Heart left ventricle (tissue), 16 donors: ENCODE results near the gene TAGLN2. TPM values are rescaled to one million over a fixed set of nuclear protein-coding genes. Genes with fewer than 3 reads are reported as not detected.

Experiments used
- ATAC-seq, 4 donors: fragments of 200-7000 bp; cut with Tn5 transposase; one replicate each; pipeline ENCODE4 v1.9.1; 2020 to 2022; ENCODE audit warnings: moderate library complexity in 4 of 4, mild to moderate bottlenecking in 3 of 4, moderate number of reproducible peaks in 1 of 4
- DNase-seq, 5 donors: peaks; one replicate each; pipeline ENCODE4 v3.0.0-alpha.2; 2020
- H3K27ac ChIP-seq, 12 donors: fragments of 200-600 bp; sonication (generic) in 4 of 12; one replicate each; pipeline versions ENCODE4 v1.5.0 to v1.8.0; 2016 to 2022; ENCODE audit warnings: mild to moderate bottlenecking in 2 of 12
- H3K27me3 ChIP-seq, 9 donors: fragments of 200-600 bp; sonication (generic) in 2 of 9; one replicate each; pipeline versions ENCODE4 v1.5.1 to v1.8.0; 2016 to 2022; ENCODE audit warnings: mild to moderate bottlenecking in 3 of 9
- H3K36me3 ChIP-seq, 9 donors: fragments of 200-600 bp; sonication (generic) in 2 of 9; one replicate each; pipeline versions ENCODE4 v1.5.0 to v1.8.0; 2018 to 2022; ENCODE audit warnings: mild to moderate bottlenecking in 2 of 9
- H3K4me1 ChIP-seq, 12 donors: fragments of 200-600 bp; sonication (generic) in 4 of 12; one replicate each; pipeline versions ENCODE4 v1.5.0 to v1.8.0; 2016 to 2022; ENCODE audit warnings: mild to moderate bottlenecking in 3 of 12
- H3K4me3 ChIP-seq, 12 donors: fragments of 200-600 bp; sonication (generic) in 4 of 12; one replicate each; pipeline versions ENCODE4 v1.5.0 to v1.8.0; 2017 to 2022; ENCODE audit warnings: mild to moderate bottlenecking in 9 of 12, moderate library complexity in 4 of 12
- H3K9me3 ChIP-seq, 12 donors: fragments of 200-600 bp; sonication (generic) in 4 of 12; one replicate each; pipeline versions ENCODE4 v1.5.0 to v1.8.0; 2016 to 2022; ENCODE audit warnings: mild to moderate bottlenecking in 1 of 12
- POLR2A ChIP-seq, 2 donors: fragments of 450-650 bp; IDR thresholded peaks; one replicate each; pipeline ENCODE4 v1.6.1; 2017; ENCODE audit warnings: antibody characterized with exemption in 2 of 2, mild to moderate bottlenecking in 2 of 2, moderate library complexity in 2 of 2
- WGBS, 4 donors: extraction: QIAGEN DNeasy Blood & Tissue Kit in 2 of 4; methylation state at CpG; one replicate each; pipeline versions ENCODE4 v1.1.5 to v1.1.7; 2013 to 2018; 5-methylcytosine and 5-hydroxymethylcytosine counted together
- intact Hi-C, 10 donors: fragments of 100-400 bp; cut with DNase I; formaldehyde crosslinking; loops; one replicate each; pipeline versions ENCODE4 v1.11.1 to v1.14.2; 2022
- polyA plus RNA-seq, 2 donors: library from polyadenylated mRNA; stranded (reverse); fragments of 200-250 nt; gene quantifications; one replicate each; pipeline ENCODE4 v1.2.3, GENCODE V29; 2013
- total RNA-seq, 9 donors: library from RNA; depleted of rRNA in 2 of 9; stranded (reverse); fragments of >200 nt in 2 of 9; fragmentation: NEBNext Ultra II Directional in 3 of 9; extraction: Animal tissue kit (Norgen Biotek cat#: 25700) in 3 of 9; gene quantifications; one replicate each; pipeline versions ENCODE4 v1.1.0 to v1.2.4, GENCODE V29; 2016 to 2023
- TF ChIP-seq, protein P1 (sequence below), 12 donors: fragments of 200-600 bp; sonication (generic) in 4 of 12; IDR thresholded peaks; one replicate each; pipeline versions ENCODE4 v1.5.0 to v1.8.0; 2018 to 2022; ENCODE audit warnings: antibody characterized with exemption in 12 of 12, mild to moderate bottlenecking in 5 of 12
- donor health status: ischemic (EF 13 %, LVEDD 7.1; RV severe dilation, severe dysfunction).
- donor health status: healthy with polysubstance abuse.
- donor health status: DM: no; HTN: yes; CAD: no.
- donor health status: DM: no; HTN: no; CAD: no.
- donor health status: ischemic (EF 25% LVEDD 6.9; RV normal size, moderate dysfunction).
- donor health status: ischemic (EF 25% LVEDD 5.7; RV mildly dilated, moderate dysfunction).
- donor health status: healthy.
- donor health status: DM: yes; HTN: yes; CAD: no.
- donor health status: ischemic (EF 35%, LVEDD 5.7; RV mildly dilated, moderate dysfunction).
- donor health status: nonischemic (EF 11% LVEDD 7.7; RV severe dilation, severe dysfunction).
- donor health status: DM: yes; HTN: yes; CAD: no.
- donor health status: PGD.
- donor health status: ischemic (EF 29% LVEDD 5.4; RV normal size, mild dysfunction).
- donor health status: nonischemic (EF 23%, LVEDD 6.1; RV moderate dilation, normal function).

TAGLN2 gene
- total and polyA plus RNA-seq, 11 donors: 84.3 to 246 (median 131) TPM

GRCh38 chr1:159953536-159954515 is 28.5 kb upstream of the TAGLN2 start, which contains the start of gene SLAMF9:
TSS of gene SLAMF9 (minus strand) at chr1:159954237. CDS start at chr1:159954137, 100 bp downstream.
- Histone ChIP-seq H3K36me3 (no peaks in the 10 kb centered on the region), H3K4me3 (no peak within 1 kb of the TSS), H3K27ac (no peak within 1 kb of the TSS), H3K9me3 (no peaks in the 10 kb centered on the region), H3K27me3 (peaks cover 0 to 6% (median 0%) of the 10 kb centered on the region in 9 donors), H3K4me1 (peaks cover 0 to 6% (median 0%) of the 10 kb centered on the region in 12 donors)
- WGBS, 4 donors: 67 to 75% (median 71%) methylated on average over 11 of the region's 11 CpGs
- TF ChIP-seq, protein P1, sequence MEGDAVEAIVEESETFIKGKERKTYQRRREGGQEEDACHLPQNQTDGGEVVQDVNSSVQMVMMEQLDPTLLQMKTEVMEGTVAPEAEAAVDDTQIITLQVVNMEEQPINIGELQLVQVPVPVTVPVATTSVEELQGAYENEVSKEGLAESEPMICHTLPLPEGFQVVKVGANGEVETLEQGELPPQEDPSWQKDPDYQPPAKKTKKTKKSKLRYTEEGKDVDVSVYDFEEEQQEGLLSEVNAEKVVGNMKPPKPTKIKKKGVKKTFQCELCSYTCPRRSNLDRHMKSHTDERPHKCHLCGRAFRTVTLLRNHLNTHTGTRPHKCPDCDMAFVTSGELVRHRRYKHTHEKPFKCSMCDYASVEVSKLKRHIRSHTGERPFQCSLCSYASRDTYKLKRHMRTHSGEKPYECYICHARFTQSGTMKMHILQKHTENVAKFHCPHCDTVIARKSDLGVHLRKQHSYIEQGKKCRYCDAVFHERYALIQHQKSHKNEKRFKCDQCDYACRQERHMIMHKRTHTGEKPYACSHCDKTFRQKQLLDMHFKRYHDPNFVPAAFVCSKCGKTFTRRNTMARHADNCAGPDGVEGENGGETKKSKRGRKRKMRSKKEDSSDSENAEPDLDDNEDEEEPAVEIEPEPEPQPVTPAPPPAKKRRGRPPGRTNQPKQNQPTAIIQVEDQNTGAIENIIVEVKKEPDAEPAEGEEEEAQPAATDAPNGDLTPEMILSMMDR (IDR thresholded peaks at IDR 0.05): no peak
- no peak for TF ChIP-seq POLR2A (IDR thresholded peaks at IDR 0.05)
- ATAC-seq (peak in 2 of 4 donors; percentile 20 to 33), DNase-seq (no peak)
- intact Hi-C loops: no loop called here

DNA sequence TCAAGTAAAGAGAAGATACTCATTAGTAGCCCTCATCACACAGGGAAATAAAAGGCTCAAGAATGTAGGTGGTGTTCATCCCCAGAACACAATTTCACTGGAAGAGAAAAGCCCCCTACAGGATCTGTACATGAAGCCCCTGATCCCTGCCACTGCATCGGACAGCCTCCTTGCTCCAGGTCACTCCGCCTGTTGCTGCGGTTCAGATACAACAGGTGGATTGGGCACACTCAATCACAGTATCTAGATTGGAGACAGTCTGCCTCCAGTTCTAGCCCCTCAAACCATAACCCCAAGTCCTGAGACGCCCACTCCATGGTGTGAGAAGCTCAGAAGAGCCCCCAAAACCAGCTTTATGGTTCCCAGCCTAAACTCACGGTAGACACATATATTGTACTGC is 27.6 kb upstream of the TAGLN2 start:
- 80 to 84% (median 83%) methylated on average over 5 of the region's 5 CpGs for WGBS, 4 donors
- H3K4me3 ChIP-seq: no peak overlapping the region
- intact Hi-C loops: no loop called here
- DNase-seq (no peak), ATAC-seq (no peak)
- no peaks in the 10 kb centered on the region for H3K9me3 ChIP-seq
- H3K27me3 ChIP-seq: peaks cover 0 to 6% (median 0%) of the 10 kb centered on the region in 9 donors
- no peak overlapping the region for H3K27ac ChIP-seq
- TF ChIP-seq POLR2A (IDR thresholded peaks at IDR 0.05): no peak
- TF ChIP-seq, protein P1 (IDR thresholded peaks at IDR 0.05): no peak
- H3K4me1 ChIP-seq: peaks cover 0 to 6% (median 0%) of the 10 kb centered on the region in 12 donors
- H3K36me3 ChIP-seq: no peaks in the 10 kb centered on the region

- H3K9me3 ChIP-seq: no peaks in the 10 kb centered on the region
- no peak overlapping the region for H3K4me3 ChIP-seq
- H3K27me3 ChIP-seq: peaks cover 0 to 6% (median 0%) of the 10 kb centered on the region in 9 donors
- no peak for TF ChIP-seq POLR2A (IDR thresholded peaks at IDR 0.05)
- TF ChIP-seq, protein P1 (IDR thresholded peaks at IDR 0.05): no peak
- H3K27ac ChIP-seq: no peak overlapping the region
- 75 to 86% (median 85%) methylated on average over 1 of the region's 1 CpG for WGBS, 4 donors
- no peaks in the 10 kb centered on the region for H3K36me3 ChIP-seq
- ATAC-seq (no peak), DNase-seq (no peak)
- H3K4me1 ChIP-seq: peaks cover 0 to 6% (median 0%) of the 10 kb centered on the region in 12 donors
- intact Hi-C loops: no loop called here
These were observed 26.2 kb upstream of the TAGLN2 start for GRCh38 chr1:159951551-159951950.

DNA sequence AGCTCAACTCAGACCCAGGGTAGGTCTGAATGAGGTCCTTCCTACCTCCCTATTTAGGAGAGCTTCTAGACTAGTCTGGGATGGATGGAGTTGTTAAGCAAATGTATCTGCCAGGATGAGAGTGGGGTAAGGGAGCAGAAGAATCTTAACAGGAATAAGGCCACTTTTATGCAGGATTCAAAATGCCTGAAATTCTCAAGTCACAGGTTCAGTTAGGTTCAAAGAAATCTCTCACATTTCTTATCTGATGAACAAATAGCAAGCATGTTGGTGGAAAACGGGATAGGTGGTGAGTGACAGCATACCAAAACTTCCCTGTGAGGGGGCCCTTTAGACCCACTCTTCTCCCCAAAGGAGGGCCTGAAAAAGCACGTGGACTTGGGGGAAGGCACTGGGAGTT is 25.7 kb upstream of the TAGLN2 start:
- 57 to 64% (median 62%) methylated on average over 2 of the region's 2 CpGs for WGBS, 4 donors
- TF ChIP-seq POLR2A (IDR thresholded peaks at IDR 0.05): no peak
- TF ChIP-seq, protein P1 (IDR thresholded peaks at IDR 0.05): no peak
- H3K4me1 ChIP-seq: peaks cover 0 to 7% (median 1%) of the 10 kb centered on the region in 12 donors
- no peak for DNase-seq
- H3K4me3 ChIP-seq: no peak overlapping the region
- H3K27me3 ChIP-seq: peaks cover 0 to 7% (median 0%) of the 10 kb centered on the region in 9 donors
- no peak for ATAC-seq
- no peaks in the 10 kb centered on the region for H3K9me3 ChIP-seq
- H3K36me3 ChIP-seq: no peaks in the 10 kb centered on the region
- no peak overlapping the region for H3K27ac ChIP-seq
- intact Hi-C loops: no loop called here
